Sigmoid colon (tissue), 7 donors: ENCODE measurements around the gene TRAF2. TPM values are rescaled to one million over a fixed set of nuclear protein-coding genes. Genes with fewer than 3 reads are reported as not detected.
"Not testable (repeated sequence)": the region's sequence is repeated elsewhere in the genome, so short reads cannot be mapped to it uniquely, and the experiment has no call there.

Source experiments
- DNase-seq: peaks from one replicate; pipeline ENCODE4 v3.0.0-alpha.2; 2019
- H3K27ac ChIP-seq, 4 donors: fragments of 200-600 bp; sonication (generic); one replicate each; pipeline ENCODE4 v1.5.1; 2016 to 2019; ENCODE audit warnings: mild to moderate bottlenecking in 1 of 4
- H3K27me3 ChIP-seq, 3 donors: fragments of 200-600 bp; sonication (generic); one replicate each; pipeline ENCODE4 v1.5.1; 2019; ENCODE audit warnings: mild to moderate bottlenecking in 1 of 3
- H3K36me3 ChIP-seq, 4 donors: fragments of 200-600 bp; sonication (generic); one replicate each; pipeline ENCODE4 v1.5.1; 2016 to 2019
- H3K4me1 ChIP-seq, 4 donors: fragments of 200-600 bp; sonication (generic); one replicate each; pipeline ENCODE4 v1.5.1; 2017 to 2019
- H3K4me3 ChIP-seq, 4 donors: fragments of 200-600 bp; sonication (generic); one replicate each; pipeline ENCODE4 v1.5.1; 2017 to 2019; ENCODE audit warnings: mild to moderate bottlenecking in 2 of 4, moderate library complexity in 1 of 4
- H3K9me3 ChIP-seq, 4 donors: fragments of 200-600 bp in 3 of 4; sonication (generic) in 3 of 4; one replicate each; pipeline versions ENCODE4 v1.5.1 to v1.6.1; 2013 to 2019
- CTCF ChIP-seq, 4 experiments: fragments of 450-650 bp in 3 of 4; fragments of 200-600 bp in 1 of 4; IDR thresholded peaks; one replicate each; pipeline ENCODE4 v1.5.1; 2016 to 2019; ENCODE audit warnings: antibody characterized with exemption in 4 of 4, mild to moderate bottlenecking in 3 of 4, moderate library complexity in 2 of 4
- EP300 ChIP-seq, 4 donors: sonication (generic); formaldehyde crosslinking; IDR thresholded peaks; one replicate each; pipeline ENCODE4 v1.6.1; 2017; ENCODE audit warnings: antibody characterized with exemption in 4 of 4
- POLR2A ChIP-seq, 2 donors: fragments of 450-650 bp; IDR thresholded peaks; one replicate each; pipeline ENCODE4 v1.6.1; 2016; ENCODE audit warnings: antibody characterized with exemption in 2 of 2, mild to moderate bottlenecking in 2 of 2, moderate library complexity in 2 of 2
- POLR2AphosphoS5 ChIP-seq, 4 donors: sonication (generic); formaldehyde crosslinking; IDR thresholded peaks; one replicate each; pipeline ENCODE4 v1.6.1; 2017; ENCODE audit warnings: antibody characterized with exemption in 4 of 4
- WGBS, 2 donors: extraction: QIAGEN DNeasy Blood & Tissue Kit; methylation state at CpG; one replicate each; pipeline ENCODE4 v1.1.7; 2013; 5-methylcytosine and 5-hydroxymethylcytosine counted together
- intact Hi-C: fragments of 100-400 bp; cut with DNase I; formaldehyde crosslinking; loops from one replicate; pipeline ENCODE4 v1.15.1; 2023
- polyA plus RNA-seq, 3 donors: library from polyadenylated mRNA; stranded (reverse); fragments of 200-250 nt; gene quantifications; one replicate each; pipeline ENCODE4 v1.2.3, GENCODE V29; 2013
- total RNA-seq, 4 donors: library from RNA; depleted of rRNA; stranded (reverse); fragments of >200 nt; gene quantifications; one replicate each; pipeline ENCODE4 v1.1.0, GENCODE V29; 2016
- donor health status: healthy with polysubstance abuse.
- donor health status: Bipolar disorder and iron deficiency.
- donor health status: healthy.

TRAF2 gene
- total and polyA plus RNA-seq, 7 donors, result 1.8 to 21.9 (median 5.5) TPM

GRCh38 chr9:136842380-136842948, 43.9 kb upstream of the TRAF2 start, which contains the start of gene AJM1:
AJM1 (plus strand) TSS chr9:136842478; CDS start chr9:136844415, 1,937 bp downstream.
- intact Hi-C loops, result loop anchor here (2.0 to 10.0 kb wide), 2 partner anchors 102 to 192 kb away; partner anchors contain the start of genes C8G, FBXW5 and FUT7
- Histone ChIP-seq H3K4me1 (peaks cover 0 to 65% (median 58%) of the 10 kb centered on the region in 4 donors), H3K36me3 (peaks cover 0 to 29% (median 15%) of the 10 kb centered on the region in 4 donors), H3K27ac (peak within 1 kb of the TSS in 2 of 4 donors; percentile 43 to 55), H3K4me3 (peak within 1 kb of the TSS; percentile 14 to 45 (median 38)), H3K27me3 (peaks cover 29 to 49% (median 42%) of the 10 kb centered on the region in 3 donors)
- DNase-seq, result peak; percentile 87
- TF ChIP-seq POLR2AphosphoS5 (IDR thresholded peaks at IDR 0.05), result peak in 2 of 4 donors; percentile 14 to 39
- TF ChIP-seq CTCF (IDR thresholded peaks at IDR 0.05), result peak; percentile 80 to 94 (median 84)
- 1% methylated on average over 23 to 27 of the region's 27 CpGs for whole genome bisulfite sequencing, 2 donors
- not testable (repeated sequence) for H3K9me3 ChIP-seq

- WGBS, 2 donors, result 10 to 16% methylated on average over 21 of the region's 21 CpGs
- DNase-seq, H3K9me3 ChIP-seq, H3K4me3 ChIP-seq: not testable (repeated sequence)
- peaks cover 30 to 57% (median 50%) of the 10 kb centered on the region in 3 donors for H3K27me3 ChIP-seq
- intact Hi-C loops, result loop anchor here (2.0 to 10.0 kb wide), 2 partner anchors 102 to 192 kb away; partner anchors contain the start of genes C8G, FBXW5 and FUT7
- peaks cover 0 to 74% (median 66%) of the 10 kb centered on the region in 4 donors for H3K4me1 ChIP-seq
- peaks cover 0 to 24% (median 15%) of the 10 kb centered on the region in 4 donors for H3K36me3 ChIP-seq
- H3K27ac ChIP-seq, result peak overlapping the region in 1 of 4 donors; percentile 55
Measured at GRCh38 chr9:136843159-136843800, 43.0 kb upstream of the TRAF2 start.

DNA sequence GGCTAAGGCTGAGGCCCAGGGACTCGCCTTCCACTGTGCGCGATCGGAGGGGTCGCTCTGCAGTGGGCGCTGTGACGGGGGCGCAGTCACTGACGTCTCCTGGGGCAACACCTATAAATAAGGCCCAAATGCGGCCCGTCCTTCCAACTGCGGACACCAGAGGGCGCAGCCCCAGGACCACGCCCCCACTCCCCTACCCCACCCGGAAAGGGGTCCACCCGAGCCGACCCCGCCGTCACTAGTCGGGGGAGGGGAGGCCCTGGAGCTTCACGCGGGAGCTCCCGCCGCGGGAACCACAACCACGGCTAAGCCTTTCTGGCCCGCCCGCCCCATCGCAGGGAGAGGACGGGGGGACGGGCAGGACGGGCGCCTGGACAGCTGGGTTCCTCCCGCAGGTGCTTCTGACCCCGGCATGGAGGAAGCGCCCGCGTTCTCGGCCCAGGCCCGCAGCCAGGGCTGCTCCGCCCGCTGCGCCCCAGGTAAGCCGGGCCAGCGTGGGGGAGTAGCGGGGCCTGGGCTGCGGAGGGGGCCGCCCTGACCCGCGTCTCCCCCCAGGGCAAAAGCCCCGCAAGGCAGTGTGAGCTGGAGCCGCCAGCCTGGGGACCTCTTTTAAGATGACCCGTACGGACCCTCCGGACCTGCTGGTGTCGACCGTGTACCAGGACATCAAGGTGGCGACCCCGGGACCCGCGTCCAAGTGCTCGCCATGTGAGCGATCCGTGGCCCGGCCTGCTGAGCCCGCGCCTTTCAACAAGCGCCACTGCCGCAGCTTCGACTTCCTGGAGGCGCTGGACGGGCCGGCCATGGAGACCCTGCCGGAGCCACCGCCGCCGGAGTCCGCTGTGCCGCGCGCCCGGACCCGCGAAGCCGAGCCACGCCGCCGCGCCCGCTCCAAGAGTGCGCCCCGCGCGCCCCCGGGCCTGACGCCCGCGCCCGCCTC, 42.2 kb upstream of the TRAF2 start:
- not testable (repeated sequence) for H3K27ac ChIP-seq, DNase-seq, H3K9me3 ChIP-seq, H3K4me3 ChIP-seq
- peaks cover 0 to 78% (median 70%) of the 10 kb centered on the region in 4 donors for H3K4me1 ChIP-seq
- WGBS, 2 donors, result 13 to 34% methylated on average over 99 of the region's 99 CpGs
- intact Hi-C loops, result loop anchor here (2.0 to 10.0 kb wide), 2 partner anchors 101 to 191 kb away; partner anchors contain the start of genes C8G, FBXW5 and FUT7
- peaks cover 30 to 61% (median 52%) of the 10 kb centered on the region in 3 donors for H3K27me3 ChIP-seq
- H3K36me3 ChIP-seq, result peaks cover 0 to 16% (median 12%) of the 10 kb centered on the region in 4 donors
- peak; percentile 47 to 77 (median 62) for TF ChIP-seq CTCF (IDR thresholded peaks at IDR 0.05)

GRCh38 chr9:136844761-136845464, 41.4 kb upstream of the TRAF2 start:
- intact Hi-C loops, result loop anchor here (10.0 kb wide), 1 partner anchor 190 kb away; the partner anchor contains the start of gene FUT7
- WGBS, 2 donors, result 28 to 66% methylated on average over 88 of the region's 88 CpGs
- no peak for TF ChIP-seq EP300 (IDR thresholded peaks at IDR 0.05)
- no peak for TF ChIP-seq POLR2A (IDR thresholded peaks at IDR 0.05)
- no peak for TF ChIP-seq CTCF (IDR thresholded peaks at IDR 0.05)
- no peak for TF ChIP-seq POLR2AphosphoS5 (IDR thresholded peaks at IDR 0.05)
- H3K4me1 ChIP-seq, result peaks cover 0 to 81% (median 74%) of the 10 kb centered on the region in 4 donors
- H3K27me3 ChIP-seq, result peaks cover 30 to 61% (median 52%) of the 10 kb centered on the region in 3 donors
- DNase-seq, result no peak
- no peaks in the 10 kb centered on the region for H3K9me3 ChIP-seq
- peaks cover 0 to 8% (median 4%) of the 10 kb centered on the region in 4 donors for H3K36me3 ChIP-seq
- no peak overlapping the region for H3K4me3 ChIP-seq
- H3K27ac ChIP-seq, result no peak overlapping the region
